Vein endothelial cell (primary cell): Measurements from ENCODE around the gene NUP37. TPM values are rescaled to one million over a fixed set of nuclear protein-coding genes. Genes with fewer than 3 reads are reported as not detected.

Source experiments
- total RNA-seq: library from RNA; depleted of rRNA; stranded (reverse); fragments of >200 nt; gene quantifications from 2 replicates; pipeline ENCODE4 v1.2.3, GENCODE V29; 2012

NUP37 gene
- 26.8 and 32.5 TPM in 2 replicates for total RNA-seq

GRCh38 chr12:102119674-102120563 is at the start of gene NUP37, which contains the start of gene PARPBP:
Gene NUP37, minus strand, starts transcription at chr12:102120114. Its CDS starts 1,596 bp downstream, at chr12:102118518.
Gene PARPBP, plus strand, starts transcription at chr12:102120183. Its CDS starts 3,706 bp downstream, at chr12:102123889.

GRCh38 chr12:102061560-102062418 is 58.1 kb downstream of the NUP37 start, which contains the start of gene WASHC3:
Gene WASHC3, minus strand, starts transcription at chr12:102061991. Its CDS starts 29 bp downstream, at chr12:102061962.

Other genes starting within 250 kb of the NUP37 start
- gene DRAM1, start 242.5 kb downstream of the NUP37 start, total RNA-seq = 27.8 and 36.2 TPM in 2 replicates
- gene WASHC3, start 58.1 kb downstream of the NUP37 start, total RNA-seq = 39.5 and 41.9 TPM in 2 replicates
- 7.2 and 14.0 TPM in 2 replicates for gene PARPBP, start 69 bp upstream of the NUP37 start, total RNA-seq
- gene PMCH, start 77.7 kb upstream of the NUP37 start, total RNA-seq = 0.65 and 0.76 TPM in 2 replicates